Fibroblast of the aortic adventitia (primary cell): ENCODE measurements around the gene PLEKHS1. TPM values are rescaled to one million over a fixed set of nuclear protein-coding genes. Genes with fewer than 3 reads are reported as not detected.
A peak's percentile ranks its signal among the peaks of the same experiment; 100 is the strongest.

Experiments used
- DNase-seq: peaks from one replicate; pipeline ENCODE4 v3.0.0-alpha.2; 2010; ENCODE audit warnings: low read depth
- H3K4me3 ChIP-seq: 2 replicates; pipeline ENCODE4 v1.5.1; 2011; ENCODE audit warnings: low read depth, mild to moderate bottlenecking, control low read depth, low read length, moderate library complexity
- total RNA-seq: library from RNA; depleted of rRNA; stranded (reverse); fragments of >200 nt; gene quantifications from 2 replicates; pipeline ENCODE4 v1.2.3, GENCODE V29; 2012; ENCODE audit warnings: low replicate concordance
- TF ChIP-seq, protein P1 (sequence below): IDR thresholded peaks from 2 replicates; pipeline ENCODE4 v1.5.1; 2011; ENCODE audit warnings: mild to moderate bottlenecking, low read length, control low read depth, inconsistent platforms; ENCODE audit not compliant: insufficient read depth

PLEKHS1 gene
- not detected in 2 replicates for total RNA-seq

GRCh38 chr10:113751181-113751732 lies at the start of gene PLEKHS1:
Gene PLEKHS1, plus strand, starts transcription at chr10:113751682. Its CDS starts 3,596 bp downstream, at chr10:113755278.
- H3K4me3 ChIP-seq = no peak within 1 kb of the TSS
- no peak for DNase-seq
- TF ChIP-seq, protein P1, sequence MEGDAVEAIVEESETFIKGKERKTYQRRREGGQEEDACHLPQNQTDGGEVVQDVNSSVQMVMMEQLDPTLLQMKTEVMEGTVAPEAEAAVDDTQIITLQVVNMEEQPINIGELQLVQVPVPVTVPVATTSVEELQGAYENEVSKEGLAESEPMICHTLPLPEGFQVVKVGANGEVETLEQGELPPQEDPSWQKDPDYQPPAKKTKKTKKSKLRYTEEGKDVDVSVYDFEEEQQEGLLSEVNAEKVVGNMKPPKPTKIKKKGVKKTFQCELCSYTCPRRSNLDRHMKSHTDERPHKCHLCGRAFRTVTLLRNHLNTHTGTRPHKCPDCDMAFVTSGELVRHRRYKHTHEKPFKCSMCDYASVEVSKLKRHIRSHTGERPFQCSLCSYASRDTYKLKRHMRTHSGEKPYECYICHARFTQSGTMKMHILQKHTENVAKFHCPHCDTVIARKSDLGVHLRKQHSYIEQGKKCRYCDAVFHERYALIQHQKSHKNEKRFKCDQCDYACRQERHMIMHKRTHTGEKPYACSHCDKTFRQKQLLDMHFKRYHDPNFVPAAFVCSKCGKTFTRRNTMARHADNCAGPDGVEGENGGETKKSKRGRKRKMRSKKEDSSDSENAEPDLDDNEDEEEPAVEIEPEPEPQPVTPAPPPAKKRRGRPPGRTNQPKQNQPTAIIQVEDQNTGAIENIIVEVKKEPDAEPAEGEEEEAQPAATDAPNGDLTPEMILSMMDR = no peak

DNA sequence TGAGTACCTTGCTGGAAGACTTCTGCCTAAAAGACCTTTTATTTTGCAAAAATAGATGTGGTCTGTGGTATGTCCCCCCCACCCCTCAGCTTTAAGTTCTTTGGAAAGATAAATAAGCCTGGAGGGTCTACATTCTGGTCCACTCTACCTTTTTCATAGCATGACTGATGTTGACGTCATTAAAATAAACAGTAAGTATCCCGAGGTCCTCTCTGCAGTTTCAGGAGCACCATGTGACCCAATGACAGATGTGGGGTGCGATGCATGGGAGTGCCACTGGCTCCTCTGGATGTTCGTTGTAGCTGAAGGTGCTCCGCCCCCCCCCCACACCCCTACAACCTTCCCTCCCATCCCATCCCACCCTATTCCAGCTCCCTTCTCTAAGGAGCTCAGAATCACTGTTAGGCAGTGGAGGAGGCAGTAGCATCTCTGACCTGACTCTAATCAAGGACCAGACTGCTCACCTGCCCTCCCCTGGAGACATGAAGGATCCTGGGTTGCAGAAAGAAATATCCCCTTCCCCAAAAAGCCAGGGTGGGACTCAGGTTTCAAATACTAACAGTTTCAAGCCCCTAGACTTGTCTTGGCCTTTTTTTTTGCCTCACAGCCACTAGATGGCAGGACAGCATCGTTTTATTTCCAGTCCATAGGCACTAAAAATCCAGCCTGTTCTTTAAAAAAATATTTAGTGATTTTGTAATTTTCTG lies 46.7 kb upstream of the PLEKHS1 start:
- TF ChIP-seq, protein P1 = peak; percentile 65
- H3K4me3 ChIP-seq = no peak overlapping the region
- DNase-seq = peak; percentile 68

GRCh38 chr10:113705344-113705652 lies 46.2 kb upstream of the PLEKHS1 start:
- no peak overlapping the region for H3K4me3 ChIP-seq
- TF ChIP-seq, protein P1 = no peak
- no peak for DNase-seq

DNA sequence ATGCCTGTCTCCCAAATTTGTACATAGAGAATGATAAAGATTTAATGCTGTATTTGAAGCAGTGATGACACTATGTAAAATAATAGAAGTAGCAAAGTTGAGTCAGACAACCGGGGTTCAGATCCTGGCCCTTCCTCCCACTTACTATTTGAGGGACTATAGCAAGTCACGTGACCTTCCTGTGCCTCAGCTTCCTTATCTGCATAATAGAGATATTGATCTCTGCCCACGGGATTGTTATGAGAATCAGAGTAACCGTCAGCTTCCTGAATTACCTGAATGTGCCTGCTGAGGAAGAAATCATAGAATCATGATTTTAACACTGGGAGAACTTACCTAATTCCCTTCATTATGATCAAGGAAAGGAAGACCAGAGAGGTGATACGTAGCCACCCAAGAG lies 44.9 kb upstream of the PLEKHS1 start:
- TF ChIP-seq, protein P1 = no peak
- H3K4me3 ChIP-seq = no peak overlapping the region
- no peak for DNase-seq

DNA sequence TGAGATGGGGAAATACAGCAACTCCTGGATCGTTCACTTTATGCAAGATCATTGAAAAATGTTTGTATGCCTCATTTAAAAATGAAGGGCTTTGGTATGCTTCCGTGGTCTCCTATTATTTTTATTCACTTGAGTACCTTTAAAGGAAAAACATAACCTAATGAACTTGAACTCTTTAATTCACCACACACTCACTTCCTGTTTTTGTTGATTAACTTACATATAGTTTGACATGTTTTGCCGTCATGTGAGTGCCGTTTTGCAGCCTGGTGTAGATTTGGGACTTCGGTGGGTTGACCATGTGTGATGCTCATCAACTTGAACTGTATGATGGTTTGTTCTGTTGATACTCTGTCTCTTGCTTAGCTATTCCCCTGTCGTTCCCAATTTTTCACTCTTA lies 42.8 kb upstream of the PLEKHS1 start:
- DNase-seq = no peak
- TF ChIP-seq, protein P1 = no peak
- no peak overlapping the region for H3K4me3 ChIP-seq

DNA sequence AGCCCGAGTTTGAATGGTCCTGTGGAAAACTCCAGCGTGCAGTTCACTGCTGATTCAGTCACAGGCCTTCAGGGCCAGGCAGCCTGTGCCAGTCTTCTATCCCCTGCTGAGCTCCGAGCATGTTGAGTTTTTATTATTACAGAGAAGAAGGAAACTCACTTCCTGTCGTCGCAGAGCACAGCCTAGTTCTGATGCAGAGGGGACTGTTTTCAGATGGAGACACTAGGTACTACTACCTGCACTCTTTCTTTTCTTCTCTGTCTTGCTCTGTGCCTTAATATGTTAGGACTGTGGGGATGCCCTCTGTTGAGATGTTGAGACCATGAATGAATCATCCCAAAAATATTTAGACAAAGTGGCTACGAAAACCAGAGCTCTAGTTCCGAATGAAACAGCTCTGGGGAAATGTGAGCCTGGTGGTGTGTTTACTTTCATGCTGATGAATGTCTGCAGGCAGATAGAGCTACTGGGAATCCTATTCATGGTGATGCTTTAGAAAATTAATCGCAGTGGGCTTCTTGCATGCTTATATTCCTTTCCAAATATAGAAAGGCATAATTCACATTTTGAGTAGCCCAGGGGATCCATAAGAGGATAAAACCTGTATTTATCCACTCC lies 42.2 kb upstream of the PLEKHS1 start:
- DNase-seq = peak; percentile 62
- no peak overlapping the region for H3K4me3 ChIP-seq
- TF ChIP-seq, protein P1 = no peak
